BLaER1 treated with 17β-estradiol and CSF1 and Interleukin-3, amounts not matched to agents 10 nM and 100 nM (cell line): ENCODE results near the gene GNLY.

Experiments
- H3K27ac ChIP-seq, 11 experiments: shearing (Covaris generic); formaldehyde crosslinking; 2 replicates each; pipeline ENCODE4 v1.8.1; 2022
- H3K27me3 ChIP-seq, 11 experiments: shearing (Covaris generic); formaldehyde crosslinking; 2 replicates each; pipeline ENCODE4 v1.8.1; 2022
- H3K36me3 ChIP-seq, 11 experiments: shearing (Covaris generic); formaldehyde crosslinking; 2 replicates each; pipeline ENCODE4 v1.8.1; 2022
- H3K4me1 ChIP-seq, 10 experiments: shearing (Covaris generic); formaldehyde crosslinking; 2 replicates each; pipeline ENCODE4 v1.8.1; 2022
- H3K4me2 ChIP-seq, 11 experiments: shearing (Covaris generic); formaldehyde crosslinking; 2 replicates each; pipeline ENCODE4 v1.8.1; 2022
- H3K4me3 ChIP-seq, 10 experiments: shearing (Covaris generic); formaldehyde crosslinking; 2 replicates each; pipeline ENCODE4 v1.8.1; 2022
- H3K9ac ChIP-seq, 11 experiments: shearing (Covaris generic); formaldehyde crosslinking; 2 replicates each; pipeline ENCODE4 v1.8.1; 2022
- H3K9me3 ChIP-seq, 11 experiments: shearing (Covaris generic); formaldehyde crosslinking; replicated peaks in 1 of 11; 2 replicates each; pipeline ENCODE4 v1.8.1; 2022
- H4K20me1 ChIP-seq, 11 experiments: shearing (Covaris generic); formaldehyde crosslinking; 2 replicates each; pipeline ENCODE4 v1.8.1; 2022
- Cebpa-rat ChIP-seq, 11 experiments: shearing (Covaris generic); IDR thresholded peaks; 2 replicates each; pipeline ENCODE4 v1.8.1; 2022

The GNLY gene

DNA sequence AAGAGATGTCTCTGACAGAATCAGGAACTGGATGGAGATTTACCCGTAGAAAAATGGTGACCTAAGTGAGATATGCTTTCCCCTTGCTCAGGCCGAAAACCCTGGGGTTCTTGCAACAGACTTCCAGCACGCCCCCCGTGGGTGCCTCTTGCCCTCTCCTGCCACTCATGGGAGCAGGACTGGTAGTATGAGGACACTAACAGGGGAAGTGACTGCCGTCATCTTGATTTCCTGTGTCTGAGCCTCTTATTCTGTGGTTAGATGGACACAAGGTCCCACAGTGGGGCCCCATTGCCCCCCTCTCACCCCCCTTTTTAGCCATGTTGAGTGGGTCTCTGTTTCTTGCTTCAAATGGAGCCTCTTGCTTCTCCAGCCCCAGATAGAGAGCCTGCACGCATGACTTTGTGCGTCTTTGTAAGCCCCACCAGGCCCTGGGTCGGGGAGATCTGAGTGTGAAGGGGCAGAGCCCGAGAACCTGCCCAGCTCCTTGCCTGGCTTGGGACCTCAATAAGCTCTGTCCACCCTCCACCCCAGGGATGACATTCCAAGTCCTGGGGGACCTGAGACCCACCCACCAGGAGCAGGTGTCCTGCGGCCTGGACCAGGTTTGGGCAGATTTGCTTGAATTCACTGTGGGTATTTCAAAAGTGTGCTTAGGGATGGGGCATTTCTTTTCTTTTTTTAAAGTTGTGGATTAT, 12.6 kb downstream of the GNLY start:
- H4K20me1 ChIP-seq, result no peaks in the 10 kb centered on the region
- TF ChIP-seq Cebpa-rat (IDR thresholded peaks at IDR 0.05), result no peak
- peak overlapping the region; percentile 78 to 97 (median 90) for H3K4me2 ChIP-seq
- peak overlapping the region; percentile 70 to 97 (median 75) for H3K27ac ChIP-seq
- H3K36me3 ChIP-seq, result no peaks in the 10 kb centered on the region
- H3K9me3 ChIP-seq, result no peaks in the 10 kb centered on the region
- H3K4me1 ChIP-seq, result peaks cover 76 to 97% (median 87%) of the 10 kb centered on the region in 10 experiments
- no peaks in the 10 kb centered on the region for H3K27me3 ChIP-seq
- H3K4me3 ChIP-seq, result peak overlapping the region in 1 of 10 experiments; percentile 53; a peak in 1 of 20 replicates
- peak overlapping the region in 7 of 11 experiments; percentile 4 to 86 (median 73); a peak in 10 of 22 replicates for H3K9ac ChIP-seq

DNA sequence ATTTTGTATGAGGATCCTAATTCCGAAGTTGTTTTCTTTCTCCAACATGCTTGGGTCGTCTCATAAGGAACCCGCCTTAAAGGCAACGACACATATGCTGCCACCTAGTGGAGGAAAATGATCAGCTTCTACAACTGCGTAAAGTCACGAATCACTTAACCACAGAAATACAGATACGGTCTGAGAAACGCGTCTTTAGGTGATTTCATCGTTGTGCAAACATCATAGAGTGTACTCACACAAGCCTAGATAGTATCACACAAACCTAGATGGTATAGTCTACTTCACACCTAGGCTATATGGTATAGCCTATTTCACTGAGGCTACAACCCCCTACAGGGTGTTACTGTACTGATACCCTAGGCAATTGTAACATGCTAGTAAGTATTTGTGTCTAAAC, 13.1 kb downstream of the GNLY start:
- Histone ChIP-seq H3K9ac (peak overlapping the region in 4 of 11 experiments; percentile 73 to 86 (median 83); a peak in 8 of 22 replicates), H3K36me3 (no peaks in the 10 kb centered on the region), H3K27me3 (no peaks in the 10 kb centered on the region), H3K4me3 (no peak overlapping the region), H3K4me1 (peaks cover 81 to 97% (median 88%) of the 10 kb centered on the region in 10 experiments), H3K4me2 (peak overlapping the region; percentile 78 to 97 (median 90); a peak in 21 of 22 replicates), H4K20me1 (no peaks in the 10 kb centered on the region), H3K9me3 (no peaks in the 10 kb centered on the region), H3K27ac (peak overlapping the region in 7 of 11 experiments; percentile 73 to 97 (median 86); a peak in 14 of 22 replicates)
- no peak for TF ChIP-seq Cebpa-rat (IDR thresholded peaks at IDR 0.05)

DNA sequence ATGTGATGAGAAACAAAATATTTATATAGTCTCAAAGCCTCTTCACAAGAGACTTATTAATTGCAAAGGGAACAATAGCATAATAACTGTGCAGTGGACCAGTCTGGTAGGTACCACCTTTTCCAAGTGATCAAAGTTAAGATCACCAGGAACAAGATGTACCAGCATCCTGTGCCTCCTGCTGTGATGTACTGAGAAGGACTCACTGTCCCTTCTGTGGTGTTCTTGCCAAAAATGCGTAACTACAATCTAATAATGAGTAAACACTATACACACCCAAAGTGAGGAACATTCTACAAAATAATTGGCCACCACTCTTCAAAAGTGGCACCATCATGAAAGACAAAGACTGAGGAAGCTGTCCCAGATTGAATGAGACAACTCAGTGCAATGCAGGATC, 14.5 kb downstream of the GNLY start:
- peak overlapping the region in 3 of 11 experiments; percentile 75 to 90 (median 85); a peak in 2 of 22 replicates for H3K27ac ChIP-seq
- H4K20me1 ChIP-seq, result no peaks in the 10 kb centered on the region
- H3K27me3 ChIP-seq, result no peaks in the 10 kb centered on the region
- H3K9ac ChIP-seq, result no peak overlapping the region
- H3K4me2 ChIP-seq, result peak overlapping the region in 7 of 11 experiments; percentile 83 to 95 (median 90); a peak in 12 of 22 replicates
- H3K4me3 ChIP-seq, result no peak overlapping the region
- no peaks in the 10 kb centered on the region for H3K36me3 ChIP-seq
- peaks cover 82 to 98% (median 91%) of the 10 kb centered on the region in 10 experiments for H3K4me1 ChIP-seq
- H3K9me3 ChIP-seq, result no peaks in the 10 kb centered on the region
- no peak for TF ChIP-seq Cebpa-rat (IDR thresholded peaks at IDR 0.05)

DNA sequence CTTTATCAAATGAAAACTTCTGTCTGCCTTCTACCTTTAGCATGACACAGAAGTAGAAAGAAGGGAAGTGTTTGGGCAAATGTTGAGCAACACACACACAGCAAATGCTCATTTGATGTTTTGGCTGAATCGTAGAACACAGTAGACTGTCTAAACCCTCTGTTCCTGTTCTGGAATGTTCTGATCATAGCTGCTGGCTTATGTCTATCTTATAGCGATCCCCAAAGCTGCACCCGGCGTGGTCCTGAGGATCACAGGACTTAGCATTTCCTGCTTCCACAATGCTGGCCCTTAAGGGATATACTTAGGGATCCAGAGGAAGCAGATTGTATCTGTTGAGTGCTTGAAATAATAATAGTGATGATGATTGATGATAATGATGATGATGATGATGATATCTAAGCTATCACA, 15.2 kb downstream of the GNLY start:
- Histone ChIP-seq H3K9me3 (no peaks in the 10 kb centered on the region), H3K36me3 (no peaks in the 10 kb centered on the region), H3K27ac (peak overlapping the region in 9 of 11 experiments; percentile 0 to 90 (median 76); a peak in 11 of 22 replicates), H3K4me2 (peak overlapping the region; percentile 83 to 97 (median 93); a peak in 19 of 22 replicates), H3K27me3 (no peaks in the 10 kb centered on the region), H3K4me3 (no peak overlapping the region), H3K4me1 (peaks cover 74 to 98% (median 84%) of the 10 kb centered on the region in 10 experiments), H4K20me1 (no peaks in the 10 kb centered on the region), H3K9ac (peak overlapping the region in 1 of 11 experiments; percentile 36; a peak in 2 of 22 replicates)
- peak in 7 of 11 experiments; percentile 26 to 54 (median 33); a peak in 6 of 22 replicates for TF ChIP-seq Cebpa-rat (IDR thresholded peaks at IDR 0.05)

DNA sequence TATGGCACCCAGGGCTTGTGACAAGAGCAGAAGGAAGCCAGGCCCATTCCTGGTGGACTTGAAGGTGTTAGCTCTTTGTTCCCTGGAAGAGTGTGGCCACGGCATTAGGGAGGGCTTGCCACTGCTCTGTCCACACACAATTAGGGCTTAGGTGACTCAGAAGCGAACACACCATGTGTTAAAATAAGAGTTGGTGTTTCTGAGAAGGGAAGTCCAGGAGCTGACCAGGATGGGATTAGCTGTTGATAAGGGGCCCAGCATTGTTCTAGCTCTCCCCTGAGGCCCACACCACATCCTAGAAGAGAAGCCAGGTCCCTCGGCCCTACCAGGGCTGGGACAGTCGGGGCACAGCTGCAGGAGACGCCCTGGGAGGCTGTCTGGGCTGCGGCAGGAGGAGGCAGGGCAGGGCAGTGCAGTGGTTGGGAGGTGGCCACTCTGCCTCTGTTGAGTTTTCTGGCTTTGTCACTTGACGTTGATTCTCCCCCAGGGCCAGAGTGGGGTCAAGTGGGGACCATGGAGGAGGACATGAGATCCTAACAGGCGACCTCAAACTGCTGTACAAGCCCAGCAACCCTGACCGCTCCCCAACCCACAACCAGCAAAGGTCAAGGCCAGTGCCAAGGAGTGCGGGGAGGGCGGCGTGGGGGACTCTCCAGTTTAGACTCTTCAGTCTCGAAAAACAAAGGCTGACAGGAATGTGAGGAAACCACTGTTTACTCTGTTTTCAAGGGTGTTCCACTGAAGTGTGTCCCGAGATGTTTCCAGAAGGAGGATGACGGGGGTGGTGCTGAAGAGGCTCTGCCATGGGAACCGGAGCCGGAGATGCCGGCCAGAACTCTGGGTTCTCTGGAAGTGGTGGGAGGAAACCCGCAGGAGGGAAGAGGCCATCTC, 16.8 kb downstream of the GNLY start:
- Histone ChIP-seq H3K36me3 (no peaks in the 10 kb centered on the region), H4K20me1 (no peaks in the 10 kb centered on the region), H3K27ac (peak overlapping the region; percentile 45 to 90 (median 75)), H3K4me1 (peaks cover 59 to 95% (median 71%) of the 10 kb centered on the region in 10 experiments), H3K9me3 (no peaks in the 10 kb centered on the region), H3K27me3 (no peaks in the 10 kb centered on the region), H3K4me2 (peak overlapping the region; percentile 83 to 97 (median 93)), H3K4me3 (peak overlapping the region in 6 of 10 experiments; percentile 8 to 41 (median 28); a peak in 9 of 20 replicates), H3K9ac (peak overlapping the region; percentile 18 to 75 (median 63); a peak in 20 of 22 replicates)
- no peak for TF ChIP-seq Cebpa-rat (IDR thresholded peaks at IDR 0.05)

DNA sequence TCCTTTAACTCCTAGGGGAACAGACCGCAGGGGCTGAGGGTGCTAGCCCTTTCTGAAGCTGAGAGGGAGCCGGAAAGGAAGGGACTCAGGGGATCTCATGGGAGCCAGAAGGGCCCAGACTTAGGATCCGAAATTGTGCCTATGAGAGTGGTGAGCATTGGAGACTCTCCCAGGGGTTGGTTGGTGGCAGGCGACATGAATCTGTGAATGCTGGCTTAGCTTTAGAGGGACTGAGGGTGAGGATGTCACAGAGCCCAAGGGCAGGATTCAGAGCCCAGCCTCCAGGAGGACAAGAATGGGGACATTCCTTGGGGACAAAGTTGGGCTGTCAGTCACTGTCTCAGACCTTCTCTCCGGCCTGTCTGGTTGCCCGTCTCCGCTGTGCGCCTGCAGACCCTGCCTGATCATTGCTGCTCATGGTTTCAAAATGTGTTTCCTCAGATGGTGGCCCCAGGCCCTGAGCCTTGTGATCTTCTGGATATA, 17.5 kb downstream of the GNLY start:
- peak overlapping the region; percentile 83 to 97 (median 93) for H3K4me2 ChIP-seq
- no peak for TF ChIP-seq Cebpa-rat (IDR thresholded peaks at IDR 0.05)
- H3K4me3 ChIP-seq, result peak overlapping the region in 8 of 10 experiments; percentile 8 to 41 (median 26); a peak in 9 of 20 replicates
- peak overlapping the region; percentile 45 to 90 (median 75) for H3K27ac ChIP-seq
- H3K27me3 ChIP-seq, result no peaks in the 10 kb centered on the region
- peak overlapping the region; percentile 18 to 75 (median 63); a peak in 21 of 22 replicates for H3K9ac ChIP-seq
- H3K36me3 ChIP-seq, result no peaks in the 10 kb centered on the region
- no peaks in the 10 kb centered on the region for H3K9me3 ChIP-seq
- peaks cover 52 to 88% (median 65%) of the 10 kb centered on the region in 10 experiments for H3K4me1 ChIP-seq
- no peaks in the 10 kb centered on the region for H4K20me1 ChIP-seq

DNA sequence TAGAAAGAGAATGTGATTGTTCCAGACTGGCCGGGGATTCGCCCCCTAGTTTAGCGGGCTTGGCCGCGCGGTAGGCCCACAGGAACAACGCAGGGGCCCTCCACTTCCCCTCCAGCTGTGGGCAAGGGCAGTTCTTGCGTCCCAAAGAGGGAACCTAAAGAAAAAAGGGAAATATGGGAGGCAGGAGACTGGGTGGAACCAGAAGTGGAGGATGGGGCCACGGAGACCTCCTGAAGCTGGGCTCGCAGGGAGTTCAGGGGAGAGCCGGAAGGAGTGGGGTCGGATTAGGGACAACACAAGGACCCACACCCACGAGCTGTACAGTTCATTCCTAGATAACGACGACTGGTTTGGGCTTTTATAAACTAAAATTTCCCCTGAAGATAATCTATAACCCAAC, 18.2 kb downstream of the GNLY start:
- peak overlapping the region; percentile 83 to 97 (median 93) for H3K4me2 ChIP-seq
- TF ChIP-seq Cebpa-rat (IDR thresholded peaks at IDR 0.05), result no peak
- no peaks in the 10 kb centered on the region for H3K27me3 ChIP-seq
- H3K9me3 ChIP-seq, result no peaks in the 10 kb centered on the region
- H3K27ac ChIP-seq, result peak overlapping the region; percentile 46 to 90 (median 75)
- no peaks in the 10 kb centered on the region for H3K36me3 ChIP-seq
- no peaks in the 10 kb centered on the region for H4K20me1 ChIP-seq
- H3K4me1 ChIP-seq, result peaks cover 45 to 81% (median 57%) of the 10 kb centered on the region in 10 experiments
- peak overlapping the region in 2 of 10 experiments; percentile 35 to 41; a peak in 3 of 20 replicates for H3K4me3 ChIP-seq
- peak overlapping the region; percentile 2 to 75 (median 59); a peak in 15 of 22 replicates for H3K9ac ChIP-seq

DNA sequence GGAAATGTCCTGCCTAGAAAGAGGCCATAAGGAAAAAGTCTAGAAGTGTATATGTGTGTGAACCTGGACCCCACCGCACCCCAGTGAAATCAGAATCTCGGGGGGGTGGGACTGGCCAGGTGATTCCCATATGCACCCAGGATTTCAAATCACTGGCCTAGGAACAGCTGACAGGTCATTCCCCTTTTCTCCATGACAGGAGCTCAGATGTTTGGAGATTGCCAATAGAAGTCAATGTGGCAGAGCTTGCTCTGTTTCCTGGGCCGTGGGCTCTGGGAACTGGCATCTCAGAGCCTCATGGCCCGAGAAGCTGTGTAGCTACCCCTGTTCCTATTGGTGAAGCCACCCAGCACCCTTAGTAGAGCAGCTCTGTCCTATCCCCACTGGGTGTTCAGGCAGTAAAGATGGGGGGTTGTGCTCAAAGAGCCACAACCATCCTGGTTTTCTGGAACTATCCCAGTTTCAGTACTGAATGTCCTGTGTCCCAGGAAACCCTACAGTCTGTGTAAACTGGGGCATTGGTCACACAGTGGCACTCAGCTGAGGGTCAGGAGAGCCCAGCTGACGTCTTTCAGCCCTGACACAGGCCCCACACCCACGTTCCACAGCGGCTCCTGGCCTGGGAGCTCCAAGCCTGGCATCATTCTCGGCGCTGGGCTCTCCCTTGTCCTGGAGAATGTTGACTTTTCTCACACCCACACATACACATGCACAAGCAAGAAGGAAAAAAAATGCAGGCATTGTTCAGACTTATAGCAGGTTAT, 18.9 kb downstream of the GNLY start:
- Histone ChIP-seq H3K36me3 (no peaks in the 10 kb centered on the region), H3K4me3 (no peak overlapping the region), H3K27me3 (no peaks in the 10 kb centered on the region), H3K4me2 (peak overlapping the region; percentile 83 to 97 (median 93)), H4K20me1 (no peaks in the 10 kb centered on the region), H3K9me3 (no peaks in the 10 kb centered on the region), H3K27ac (peak overlapping the region; percentile 46 to 90 (median 75)), H3K9ac (peak overlapping the region in 10 of 11 experiments; percentile 2 to 75 (median 61); a peak in 12 of 22 replicates), H3K4me1 (peaks cover 43 to 74% (median 54%) of the 10 kb centered on the region in 10 experiments)
- TF ChIP-seq Cebpa-rat (IDR thresholded peaks at IDR 0.05), result no peak
